Activated naive CD8-positive, alpha-beta T cell treated with anti-CD3 and anti-CD28 coated beads, Interleukin-2, amount 10 ng/mL, durations not matched to agents 7 days and 5 days (primary cell): ENCODE data around the gene PPP1R11. TPM values are rescaled to one million over a fixed set of nuclear protein-coding genes. Genes with fewer than 3 reads are reported as not detected.

ENCODE experiments used
- ATAC-seq: fragments of 150-1000 bp; cut with Tn5 transposase; one replicate; pipeline ENCODE4 v1.10.0; 2021; ENCODE audit warnings: low read depth, moderate library complexity
- POLR2A ChIA-PET: fragments of 350-600 bp; sonication (Branson Sonifier 250); formaldehyde crosslinking; loops from one replicate; lab custom pipeline; 2021; ENCODE audit warnings: antibody characterized with exemption; lab: Charles Lee
- DNase-seq: peaks from one replicate; pipeline ENCODE4 v3.0.0; 2021
- H3K27ac Mint-ChIP-seq: one replicate; pipeline ENCODE4 v1.8.0; 2022; ENCODE audit warnings: mild to moderate bottlenecking, mixed read lengths
- H3K27me3 Mint-ChIP-seq: one replicate; pipeline ENCODE4 v1.8.0; 2022; ENCODE audit warnings: mild to moderate bottlenecking, moderate library complexity, mixed read lengths
- H3K36me3 Mint-ChIP-seq: one replicate; pipeline ENCODE4 v1.8.0; 2021; ENCODE audit warnings: mild to moderate bottlenecking, mixed read lengths
- H3K4me1 Mint-ChIP-seq: one replicate; pipeline ENCODE4 v1.8.0; 2021; ENCODE audit warnings: mixed read lengths
- H3K4me3 Mint-ChIP-seq: one replicate; pipeline ENCODE4 v1.8.0; 2022; ENCODE audit warnings: mild to moderate bottlenecking, moderate library complexity, mixed read lengths
- H3K9me3 Mint-ChIP-seq: one replicate; pipeline ENCODE4 v1.8.0; 2021; ENCODE audit warnings: mixed read lengths
- total RNA-seq, 2 experiments: library from RNA; stranded (reverse); gene quantifications; one replicate each; pipeline ENCODE4 v1.2.3, GENCODE V29; 2021

Gene PPP1R11
- total RNA-seq, 2 experiments from 2014 or later = 52.5 to 53.8 TPM

GRCh38 chr6:30092852-30093543 is 26.0 kb downstream of the PPP1R11 start:
- no peak for ATAC-seq
- peaks cover 11% of the 10 kb centered on the region for H3K4me1 Mint-ChIP-seq
- POLR2A ChIA-PET = no interaction called here
- no peak overlapping the region for H3K4me3 Mint-ChIP-seq
- no peak overlapping the region for H3K27ac Mint-ChIP-seq
- H3K27me3 Mint-ChIP-seq = peaks cover 84% of the 10 kb centered on the region
- no peaks in the 10 kb centered on the region for H3K9me3 Mint-ChIP-seq
- no peak for DNase-seq
- no peaks in the 10 kb centered on the region for H3K36me3 Mint-ChIP-seq

GRCh38 chr6:30093951-30094661 is 27.1 kb downstream of the PPP1R11 start:
- Mint-ChIP-seq H3K4me3 (no peak overlapping the region), H3K9me3 (no peaks in the 10 kb centered on the region), H3K27me3 (peaks cover 85% of the 10 kb centered on the region), H3K36me3 (no peaks in the 10 kb centered on the region), H3K27ac (no peak overlapping the region), H3K4me1 (peaks cover 16% of the 10 kb centered on the region)
- no peak for DNase-seq
- ATAC-seq = no peak
- POLR2A ChIA-PET = no interaction called here

GRCh38 chr6:30096829-30097228 is 29.8 kb downstream of the PPP1R11 start:
- Mint-ChIP-seq H3K4me1 (peaks cover 27% of the 10 kb centered on the region), H3K4me3 (no peak overlapping the region), H3K36me3 (no peaks in the 10 kb centered on the region), H3K27ac (no peak overlapping the region), H3K27me3 (peaks cover 88% of the 10 kb centered on the region), H3K9me3 (no peaks in the 10 kb centered on the region)
- POLR2A ChIA-PET = no interaction called here
- DNase-seq = no peak
- ATAC-seq = no peak

- H3K9me3 Mint-ChIP-seq = no peaks in the 10 kb centered on the region
- no peak for DNase-seq
- POLR2A ChIA-PET = no interaction called here
- peak overlapping the region; percentile 15 for H3K4me3 Mint-ChIP-seq
- H3K27ac Mint-ChIP-seq = peak overlapping the region; percentile 7
- ATAC-seq = peak; percentile 55
- H3K27me3 Mint-ChIP-seq = peaks cover 75% of the 10 kb centered on the region
- peaks cover 34% of the 10 kb centered on the region for H3K4me1 Mint-ChIP-seq
- no peaks in the 10 kb centered on the region for H3K36me3 Mint-ChIP-seq
Observed at GRCh38 chr6:30097902-30098768, 31.1 kb downstream of the PPP1R11 start.

- no peak for DNase-seq
- H3K9me3 Mint-ChIP-seq = no peaks in the 10 kb centered on the region
- peak overlapping the region; percentile 50 for H3K4me3 Mint-ChIP-seq
- peaks cover 40% of the 10 kb centered on the region for H3K4me1 Mint-ChIP-seq
- peaks cover 75% of the 10 kb centered on the region for H3K27me3 Mint-ChIP-seq
- H3K36me3 Mint-ChIP-seq = no peaks in the 10 kb centered on the region
- no peak for ATAC-seq
- POLR2A ChIA-PET = no interaction called here
- no peak overlapping the region for H3K27ac Mint-ChIP-seq
Observed at GRCh38 chr6:30100154-30100553, 33.2 kb downstream of the PPP1R11 start.

GRCh38 chr6:30100585-30101443 is 33.8 kb downstream of the PPP1R11 start:
- Mint-ChIP-seq H3K4me3 (peak overlapping the region; percentile 71), H3K27me3 (peaks cover 74% of the 10 kb centered on the region), H3K36me3 (no peaks in the 10 kb centered on the region), H3K27ac (no peak overlapping the region), H3K4me1 (peaks cover 40% of the 10 kb centered on the region), H3K9me3 (no peaks in the 10 kb centered on the region)
- ATAC-seq (no peak), DNase-seq (peak; percentile 46)
- POLR2A ChIA-PET = interaction anchor here (1.0 to 1.7 kb wide), 3 partner anchors 34 to 41 kb away, joined by 3 to 7 read pairs (median 3); partner anchors contain the start of genes POLR1H and PPP1R11

GRCh38 chr6:30101444-30102413 is 34.7 kb downstream of the PPP1R11 start:
- peaks cover 69% of the 10 kb centered on the region for H3K27me3 Mint-ChIP-seq

GRCh38 chr6:30102414-30102969 is 35.5 kb downstream of the PPP1R11 start:
- peaks cover 38% of the 10 kb centered on the region for H3K4me1 Mint-ChIP-seq
- DNase-seq (peak; percentile 38), ATAC-seq (peak; percentile 2)
- POLR2A ChIA-PET = interaction anchor here (1.0 to 1.7 kb wide), 5 partner anchors 24 to 42 kb away, joined by 3 to 7 read pairs (median 3); partner anchors contain the start of gene POLR1H
- H3K9me3 Mint-ChIP-seq = no peaks in the 10 kb centered on the region
- H3K27me3 Mint-ChIP-seq = peaks cover 66% of the 10 kb centered on the region
- peak overlapping the region; percentile 89 for H3K4me3 Mint-ChIP-seq
- no peak overlapping the region for H3K27ac Mint-ChIP-seq
- H3K36me3 Mint-ChIP-seq = no peaks in the 10 kb centered on the region

More at GRCh38 chr6:30101444-30102413, 34.7 kb downstream of the PPP1R11 start:
- Mint-ChIP-seq H3K9me3 (no peaks in the 10 kb centered on the region), H3K4me1 (peaks cover 40% of the 10 kb centered on the region), H3K36me3 (no peaks in the 10 kb centered on the region), H3K27ac (no peak overlapping the region), H3K4me3 (peak overlapping the region; percentile 71)
- POLR2A ChIA-PET = interaction anchor here (1.0 to 1.7 kb wide), 3 partner anchors 35 to 42 kb away, joined by 3 to 7 read pairs (median 3); partner anchors contain the start of genes POLR1H and PPP1R11
- ATAC-seq (peak; percentile 64), DNase-seq (peak; percentile 70)

- POLR2A ChIA-PET = interaction anchor here (0.6 to 1.4 kb wide), 8 partner anchors 24 to 1181 kb away, joined by 3 to 5 read pairs (median 3); partner anchors contain the start of genes POLR1H and PPP1R11
Observed at GRCh38 chr6:30102970-30103871, 36.2 kb downstream of the PPP1R11 start.

GRCh38 chr6:30103872-30104179 is 36.8 kb downstream of the PPP1R11 start:
- no peak for ATAC-seq
- Mint-ChIP-seq H3K27ac (no peak overlapping the region), H3K4me1 (peaks cover 37% of the 10 kb centered on the region), H3K36me3 (no peaks in the 10 kb centered on the region), H3K27me3 (peaks cover 66% of the 10 kb centered on the region), H3K9me3 (no peaks in the 10 kb centered on the region), H3K4me3 (peak overlapping the region; percentile 89)
- POLR2A ChIA-PET = interaction anchor here (0.6 to 1.4 kb wide), 4 partner anchors 27 to 1182 kb away, joined by 3 to 5 read pairs (median 4); partner anchors contain the start of gene POLR1H
- no peak for DNase-seq

More at GRCh38 chr6:30102970-30103871, 36.2 kb downstream of the PPP1R11 start:
- H3K9me3 Mint-ChIP-seq = no peaks in the 10 kb centered on the region
- H3K4me3 Mint-ChIP-seq = peak overlapping the region; percentile 89
- ATAC-seq (peak; percentile 84), DNase-seq (peak; percentile 78)
- H3K27ac Mint-ChIP-seq = no peak overlapping the region
- peaks cover 36% of the 10 kb centered on the region for H3K4me1 Mint-ChIP-seq
- no peaks in the 10 kb centered on the region for H3K36me3 Mint-ChIP-seq
- peaks cover 67% of the 10 kb centered on the region for H3K27me3 Mint-ChIP-seq
